H9 (cell line): ENCODE measurements around the gene RC3H1. TPM values are rescaled to one million over a fixed set of nuclear protein-coding genes. Genes with fewer than 3 reads are reported as not detected.

Experiments used
- DNase-seq: peaks from one replicate; pipeline ENCODE4 v3.0.0-alpha.2; 2017
- H2AFZ ChIP-seq: one replicate; pipeline ENCODE4 v1.6.1; 2013; ENCODE audit warnings: mild to moderate bottlenecking, low read length, control low read depth, moderate library complexity
- H2AK5ac ChIP-seq: 2 replicates; pipeline ENCODE4 v1.6.1; 2013; ENCODE audit warnings: low read length, control low read depth, mixed read lengths; ENCODE audit not compliant: insufficient read length
- H2BK120ac ChIP-seq: one replicate; pipeline ENCODE4 v1.6.1; 2013; ENCODE audit warnings: low read depth, mild to moderate bottlenecking, low read length, control low read depth, inconsistent platforms; ENCODE audit not compliant: poor library complexity, severe bottlenecking
- H2BK12ac ChIP-seq: 2 replicates; pipeline ENCODE4 v1.6.1; 2013; ENCODE audit warnings: low read length, control low read depth, mixed read lengths, low read depth; ENCODE audit not compliant: insufficient read length
- H2BK15ac ChIP-seq: 2 replicates; pipeline ENCODE4 v1.6.1; 2013; ENCODE audit warnings: low read depth, low read length, control low read depth
- H2BK20ac ChIP-seq: one replicate; pipeline ENCODE4 v1.6.1; 2013; ENCODE audit warnings: low read depth, mild to moderate bottlenecking, low read length, control low read depth, inconsistent platforms; ENCODE audit not compliant: poor library complexity, severe bottlenecking
- H2BK5ac ChIP-seq: 2 replicates; pipeline ENCODE4 v1.6.1; 2013; ENCODE audit warnings: low read length, control low read depth, mixed read lengths; ENCODE audit not compliant: insufficient read length
- H3K14ac ChIP-seq: 2 replicates; pipeline ENCODE4 v1.6.1; 2013; ENCODE audit warnings: low read length, control low read depth; ENCODE audit not compliant: insufficient read depth
- H3K18ac ChIP-seq: 2 replicates; pipeline ENCODE4 v1.6.1; 2013; ENCODE audit warnings: low read depth, mild to moderate bottlenecking, mixed read lengths, low read length, control low read depth; ENCODE audit not compliant: insufficient read length
- H3K23ac ChIP-seq: 2 replicates; pipeline ENCODE4 v1.6.1; 2013; ENCODE audit warnings: low read length, control low read depth, mixed read lengths, low read depth; ENCODE audit not compliant: insufficient read length
- H3K23me2 ChIP-seq: 2 replicates; pipeline ENCODE4 v1.6.1; 2013; ENCODE audit warnings: low read depth, mild to moderate bottlenecking, mixed read lengths, low read length, control low read depth; ENCODE audit not compliant: insufficient read length, poor library complexity, severe bottlenecking
- H3K27ac ChIP-seq: 2 replicates; pipeline ENCODE4 v1.5.1; 2013; ENCODE audit warnings: low read length, control low read depth, mixed read lengths, low read depth; ENCODE audit not compliant: insufficient read length
- H3K27me3 ChIP-seq: 2 replicates; pipeline ENCODE4 v1.6.1; 2013; ENCODE audit warnings: low read length, control low read depth, inconsistent platforms; ENCODE audit not compliant: insufficient read depth
- H3K4ac ChIP-seq: 2 replicates; pipeline ENCODE4 v1.6.1; 2013; ENCODE audit warnings: low read depth, mild to moderate bottlenecking, control low read depth, inconsistent platforms, low read length, moderate library complexity
- H3K4me1 ChIP-seq: 2 replicates; pipeline ENCODE4 v1.6.1; 2013; ENCODE audit warnings: low read length, control low read depth, inconsistent platforms; ENCODE audit not compliant: insufficient read depth
- H3K4me2 ChIP-seq: 2 replicates; pipeline ENCODE4 v1.6.1; 2013; ENCODE audit warnings: low read length, control low read depth, mixed read lengths; ENCODE audit not compliant: insufficient read length, insufficient read depth
- H3K56ac ChIP-seq: 2 replicates; pipeline ENCODE4 v1.6.1; 2013; ENCODE audit warnings: low read depth, mild to moderate bottlenecking, mixed read lengths, low read length, control low read depth; ENCODE audit not compliant: insufficient read length
- H3K79me1 ChIP-seq: 2 replicates; pipeline ENCODE4 v1.6.1; 2013; ENCODE audit warnings: low read depth, mild to moderate bottlenecking, moderate library complexity, low read length, control low read depth, inconsistent platforms; ENCODE audit not compliant: insufficient read depth, poor library complexity, severe bottlenecking
- H3K79me2 ChIP-seq: 2 replicates; pipeline ENCODE4 v1.6.1; 2013; ENCODE audit warnings: low read length, control low read depth, inconsistent platforms; ENCODE audit not compliant: insufficient read depth
- H3K9ac ChIP-seq: 2 replicates; pipeline ENCODE4 v1.6.1; 2013; ENCODE audit warnings: low read length, control low read depth, mixed read lengths; ENCODE audit not compliant: insufficient read length; ENCODE audit errors: extremely low read depth
- H3K9me3 ChIP-seq: one replicate; pipeline ENCODE4 v1.6.1; 2013; ENCODE audit warnings: low read depth, low read length, inconsistent platforms; ENCODE audit not compliant: control insufficient read depth
- H3T11ph ChIP-seq: one replicate; pipeline ENCODE4 v1.6.1; 2013; ENCODE audit warnings: mild to moderate bottlenecking, low read length, control low read depth, inconsistent platforms
- H4K20me1 ChIP-seq: one replicate; pipeline ENCODE4 v1.6.1; 2013; ENCODE audit not compliant: control insufficient read depth, insufficient read length, insufficient read depth
- H4K5ac ChIP-seq: 2 replicates; pipeline ENCODE4 v1.6.1; 2013; ENCODE audit warnings: low read depth, mild to moderate bottlenecking, mixed read lengths, low read length, control low read depth; ENCODE audit not compliant: insufficient read length
- H4K8ac ChIP-seq: replicated peaks from 2 replicates; pipeline ENCODE4 v1.6.1; 2013; ENCODE audit warnings: low read length, control low read depth, mixed read lengths, low read depth; ENCODE audit not compliant: insufficient read length
- H4K91ac ChIP-seq: 2 replicates; pipeline ENCODE4 v1.6.1; 2013; ENCODE audit warnings: low read depth, mild to moderate bottlenecking, moderate library complexity, mixed read lengths, low read length, control low read depth; ENCODE audit not compliant: insufficient read length
- H3K27ac Mint-ChIP-seq, 3 experiments: 2 replicates in 2 of 3; 3 replicates in 1 of 3; pipeline ENCODE4 v1.8.0; 2020 to 2021; ENCODE audit warnings: mixed read lengths in 3 of 3, mild to moderate bottlenecking in 1 of 3, moderate library complexity in 1 of 3
- H3K27me3 Mint-ChIP-seq: 2 replicates; pipeline ENCODE4 v1.8.0; 2021; ENCODE audit warnings: low read depth, mild to moderate bottlenecking, moderate library complexity, mixed read lengths
- H3K36me3 Mint-ChIP-seq, 3 experiments: 2 replicates in 2 of 3; 3 replicates in 1 of 3; pipeline ENCODE4 v1.8.0; 2020 to 2021; ENCODE audit warnings: low read depth in 3 of 3, mixed read lengths in 3 of 3; ENCODE audit not compliant: insufficient read depth in 1 of 3
- H3K4me1 Mint-ChIP-seq, 2 experiments: 2 replicates each; pipeline ENCODE4 v1.8.0; 2020; ENCODE audit warnings: mixed read lengths in 2 of 2
- H3K4me3 Mint-ChIP-seq, 2 experiments: 2 replicates in 1 of 2; 3 replicates in 1 of 2; pipeline ENCODE4 v1.8.0; 2020 to 2021; ENCODE audit warnings: mild to moderate bottlenecking in 2 of 2, mixed read lengths in 2 of 2, moderate library complexity in 1 of 2
- H3K9me3 Mint-ChIP-seq, 2 experiments: 2 replicates in 1 of 2; 3 replicates in 1 of 2; pipeline ENCODE4 v1.8.0; 2020; ENCODE audit warnings: mild to moderate bottlenecking in 2 of 2, mixed read lengths in 2 of 2, moderate library complexity in 1 of 2
- WGBS: extraction: QIAGEN DNeasy Blood & Tissue Kit; methylation state at CpG from one replicate; pipeline ENCODE4 v1.1.7; 2013; ENCODE audit warnings: missing lambda C conversion rate, low lambda C conversion rate, mixed read lengths; ENCODE audit not compliant: insufficient read length; ENCODE audit errors: extremely low coverage; 5-methylcytosine and 5-hydroxymethylcytosine counted together
- total RNA-seq: library from RNA; stranded (reverse); gene quantifications from 2 replicates; pipeline ENCODE4 v1.2.1, GENCODE V29; 2021
- TF ChIP-seq, protein P1 (sequence below): fragments of 200-600 bp; sonication (generic); conservative IDR thresholded peaks from 3 replicates; pipeline ENCODE4 v1.8.0; 2021; ENCODE audit warnings: antibody characterized with exemption, mild to moderate bottlenecking

The RC3H1 gene
- total RNA-seq, 1 experiment from 2014 or later, result 36.1 TPM

DNA sequence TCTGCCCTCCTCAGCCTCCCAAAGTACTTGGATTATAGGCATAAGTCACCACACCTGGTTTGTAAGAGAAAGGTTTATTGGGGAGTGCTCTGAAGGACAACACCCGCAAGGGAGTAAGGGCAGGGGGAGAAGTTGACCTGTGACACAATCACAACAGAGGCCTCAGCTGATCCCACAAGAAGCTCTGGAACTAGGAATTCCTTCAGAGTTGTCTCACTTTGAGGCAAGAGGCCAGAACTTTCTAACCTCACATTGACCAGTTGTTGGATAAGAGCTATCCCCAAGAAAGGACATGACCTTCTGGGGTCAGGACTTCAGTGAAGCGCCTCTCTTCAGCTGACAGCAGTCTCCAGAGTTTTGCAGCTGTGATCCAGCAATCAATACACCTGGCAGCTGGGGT is 27.4 kb upstream of the RC3H1 start:
- DNase-seq, result no peak
- H3K4me1 Mint-ChIP-seq, result no peaks in the 10 kb centered on the region; a peak in 1 of 4 replicates
- Histone ChIP-seq H3K9ac (no peak overlapping the region), H3K4ac (no peak overlapping the region), H3T11ph (no peak overlapping the region), H3K79me1 (no peaks in the 10 kb centered on the region), H2BK12ac (no peak overlapping the region), H3K27ac (no peak overlapping the region), H4K91ac (no peak overlapping the region), H3K18ac (no peak overlapping the region), H3K56ac (no peak overlapping the region), H3K23ac (no peak overlapping the region), H4K8ac (no peak overlapping the region), H3K4me2 (no peak overlapping the region), H2AK5ac (no peak overlapping the region), H3K4me1 (no peaks in the 10 kb centered on the region), H3K27me3 (no peaks in the 10 kb centered on the region), H3K14ac (no peak overlapping the region), H2BK15ac (no peak overlapping the region), H4K20me1 (no peaks in the 10 kb centered on the region), H3K23me2 (no peaks in the 10 kb centered on the region), H2BK20ac (no peak overlapping the region), H2AFZ (no peak overlapping the region), H3K79me2 (no peaks in the 10 kb centered on the region), H2BK120ac (no peak overlapping the region), H2BK5ac (no peak overlapping the region), H3K9me3 (no peaks in the 10 kb centered on the region), H4K5ac (no peak overlapping the region)
- H3K27me3 Mint-ChIP-seq, result no peaks in the 10 kb centered on the region
- peaks cover 0 to 5% (median 3%) of the 10 kb centered on the region in 3 experiments; a peak in 2 of 7 replicates for H3K36me3 Mint-ChIP-seq
- no peak overlapping the region for H3K4me3 Mint-ChIP-seq
- peaks cover 4 to 11% of the 10 kb centered on the region in 2 experiments; a peak in 3 of 5 replicates for H3K9me3 Mint-ChIP-seq
- no CpG with 5 or more reads among the region's 2 CpGs for WGBS
- H3K27ac Mint-ChIP-seq, result no peak overlapping the region; a peak in 1 of 7 replicates
- TF ChIP-seq, protein P1, sequence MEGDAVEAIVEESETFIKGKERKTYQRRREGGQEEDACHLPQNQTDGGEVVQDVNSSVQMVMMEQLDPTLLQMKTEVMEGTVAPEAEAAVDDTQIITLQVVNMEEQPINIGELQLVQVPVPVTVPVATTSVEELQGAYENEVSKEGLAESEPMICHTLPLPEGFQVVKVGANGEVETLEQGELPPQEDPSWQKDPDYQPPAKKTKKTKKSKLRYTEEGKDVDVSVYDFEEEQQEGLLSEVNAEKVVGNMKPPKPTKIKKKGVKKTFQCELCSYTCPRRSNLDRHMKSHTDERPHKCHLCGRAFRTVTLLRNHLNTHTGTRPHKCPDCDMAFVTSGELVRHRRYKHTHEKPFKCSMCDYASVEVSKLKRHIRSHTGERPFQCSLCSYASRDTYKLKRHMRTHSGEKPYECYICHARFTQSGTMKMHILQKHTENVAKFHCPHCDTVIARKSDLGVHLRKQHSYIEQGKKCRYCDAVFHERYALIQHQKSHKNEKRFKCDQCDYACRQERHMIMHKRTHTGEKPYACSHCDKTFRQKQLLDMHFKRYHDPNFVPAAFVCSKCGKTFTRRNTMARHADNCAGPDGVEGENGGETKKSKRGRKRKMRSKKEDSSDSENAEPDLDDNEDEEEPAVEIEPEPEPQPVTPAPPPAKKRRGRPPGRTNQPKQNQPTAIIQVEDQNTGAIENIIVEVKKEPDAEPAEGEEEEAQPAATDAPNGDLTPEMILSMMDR, result no peak
